ENCODE data around the gene MTERF4.

The MTERF4 gene

DNA sequence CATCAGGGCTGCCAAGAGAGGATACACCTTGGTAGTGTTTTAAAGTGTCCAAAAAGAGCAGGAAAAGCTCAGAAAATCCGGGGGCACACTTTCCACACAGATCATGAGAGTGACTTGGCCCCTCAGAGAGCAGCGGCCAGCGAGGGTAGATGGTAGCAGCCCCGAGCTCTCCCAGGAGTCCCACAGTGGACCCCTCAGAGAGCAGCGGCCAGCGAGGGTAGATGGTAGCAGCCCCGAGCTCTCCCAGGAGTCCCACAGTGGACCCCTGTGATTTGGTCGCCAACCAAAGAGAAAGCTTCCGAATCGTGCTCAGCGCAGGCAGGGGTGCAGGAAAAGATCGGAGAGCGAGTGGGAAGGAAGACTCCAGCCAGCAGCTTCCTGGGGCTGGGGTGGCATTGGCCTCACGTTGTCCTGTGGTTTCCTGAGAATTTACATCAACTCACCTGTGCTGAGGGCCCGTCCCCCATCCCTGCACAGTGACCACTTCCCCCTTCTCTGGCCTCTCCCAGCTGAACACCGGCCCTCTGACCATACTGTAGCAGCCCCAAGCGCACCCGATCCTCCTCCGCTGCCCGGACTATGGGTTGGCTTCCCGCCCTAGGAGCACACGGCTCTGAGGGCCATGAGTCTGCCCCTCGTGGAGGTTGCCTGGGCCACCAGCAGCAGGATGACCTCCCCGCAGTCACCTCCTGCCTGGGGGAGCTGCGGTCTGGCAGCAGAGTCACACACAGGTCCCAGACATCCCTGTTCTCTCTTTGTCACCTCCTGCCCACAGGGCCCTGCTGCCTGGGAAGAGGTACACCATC, 33.7 kb downstream of the MTERF4 start:
- no peak for DNase-seq

DNA sequence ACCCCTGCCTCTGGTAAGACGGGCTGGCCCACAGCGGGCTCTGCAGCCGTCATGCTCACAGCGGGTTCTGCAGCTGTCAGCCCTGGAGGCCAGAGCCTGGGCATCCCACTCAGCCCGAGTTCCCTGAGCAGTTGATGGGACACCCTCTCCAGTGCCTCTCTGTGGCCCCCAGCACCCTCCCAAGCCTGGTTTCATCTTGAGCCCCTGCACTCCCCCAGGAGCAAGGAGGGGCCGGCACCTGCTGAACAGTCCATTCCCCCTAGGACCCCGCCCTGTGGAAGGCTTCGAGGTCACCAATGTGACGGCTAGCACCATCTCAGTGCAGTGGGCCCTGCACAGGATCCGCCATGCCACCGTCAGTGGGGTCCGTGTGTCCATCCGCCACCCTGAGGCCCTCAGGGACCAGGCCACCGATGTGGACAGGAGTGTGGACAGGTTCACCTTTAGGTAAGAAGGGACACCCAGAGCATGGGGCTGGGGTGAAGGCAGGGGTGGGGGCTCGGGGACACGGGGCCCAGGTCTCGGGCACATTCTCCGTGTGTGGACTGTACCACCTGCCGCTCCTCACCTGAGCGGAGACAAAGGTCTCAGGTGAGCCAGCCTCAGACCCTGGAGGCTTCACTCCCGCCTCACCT, 34.5 kb downstream of the MTERF4 start:
- no peak for DNase-seq

DNA sequence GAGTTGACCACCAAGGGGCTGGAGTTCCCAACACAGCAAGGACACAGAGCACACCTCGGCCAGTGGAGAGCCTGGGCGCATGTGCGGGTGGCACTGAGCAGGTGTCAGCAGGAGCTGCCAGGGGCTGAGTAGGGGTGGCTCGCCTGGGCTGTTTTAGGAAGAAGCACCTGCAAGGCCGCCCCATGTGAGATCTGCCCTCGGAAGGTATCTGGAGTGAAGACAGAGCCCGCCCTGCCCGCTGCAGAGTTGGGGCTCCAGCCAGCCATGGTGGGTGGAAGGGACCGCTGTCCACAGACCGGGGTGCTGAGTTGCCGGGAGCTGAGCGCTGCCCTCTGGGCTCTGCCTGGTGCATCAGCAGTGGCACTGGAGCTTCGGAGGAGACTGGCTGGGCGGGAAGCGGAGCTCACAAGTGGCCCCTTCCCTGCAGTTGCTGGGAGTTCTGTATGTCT, 35.2 kb downstream of the MTERF4 start:
- no peak for DNase-seq

DNA sequence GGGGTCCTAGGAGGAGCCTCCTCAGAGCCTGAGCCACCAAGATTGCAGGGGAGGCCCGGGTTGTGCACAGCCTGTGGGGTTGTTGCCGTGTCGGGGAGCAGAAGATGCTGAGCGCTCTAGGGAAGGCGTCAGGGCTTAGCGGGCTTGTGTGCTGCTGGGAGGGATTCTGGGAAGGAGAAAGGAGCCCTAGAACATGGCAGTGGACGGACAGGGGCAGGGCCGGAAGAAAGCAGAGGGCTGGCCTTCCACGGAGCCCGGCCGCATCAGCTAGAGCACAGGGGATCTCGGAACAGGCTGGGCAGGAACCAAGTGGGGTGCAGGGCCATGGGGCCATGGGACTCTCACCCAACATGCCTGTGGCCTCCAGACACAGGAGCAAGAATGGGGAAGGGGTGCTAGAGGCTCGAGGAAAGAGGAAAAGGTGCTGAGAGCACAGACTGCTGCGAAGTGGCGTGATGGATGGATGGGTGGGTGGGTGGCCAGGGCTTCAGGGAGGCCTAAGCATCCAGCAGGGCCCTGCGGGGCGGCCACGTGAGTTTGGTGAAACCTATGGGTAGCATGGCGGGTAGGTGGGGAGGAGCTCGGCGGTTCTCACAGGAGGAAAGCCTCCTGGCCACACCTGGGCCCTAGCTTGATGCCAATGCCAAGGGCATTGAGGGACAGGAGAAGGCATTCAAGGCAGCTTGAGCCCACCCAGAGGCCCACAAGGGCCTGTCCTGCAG, 35.8 kb downstream of the MTERF4 start:
- DNase-seq, result no peak

DNA sequence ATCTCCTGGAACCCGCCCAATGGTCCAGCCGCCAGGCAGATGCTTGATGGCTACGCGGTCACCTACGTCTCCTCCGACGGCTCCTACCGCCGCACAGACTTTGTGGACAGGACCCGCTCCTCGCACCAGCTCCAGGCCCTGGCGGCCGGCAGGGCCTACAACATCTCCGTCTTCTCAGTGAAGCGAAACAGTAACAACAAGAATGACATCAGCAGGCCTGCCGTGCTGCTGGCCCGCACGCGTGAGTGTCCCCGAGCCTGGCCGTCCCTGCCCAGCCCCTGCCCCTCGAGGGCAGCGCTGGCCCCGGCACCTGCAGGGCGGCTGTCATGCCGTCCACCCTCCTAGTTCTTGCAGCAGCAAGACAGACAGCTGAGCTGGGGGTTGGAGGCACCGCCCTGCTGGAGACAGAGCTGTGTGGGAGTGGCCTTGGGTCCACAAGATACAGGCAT, 36.7 kb downstream of the MTERF4 start:
- DNase-seq, result no peak

DNA sequence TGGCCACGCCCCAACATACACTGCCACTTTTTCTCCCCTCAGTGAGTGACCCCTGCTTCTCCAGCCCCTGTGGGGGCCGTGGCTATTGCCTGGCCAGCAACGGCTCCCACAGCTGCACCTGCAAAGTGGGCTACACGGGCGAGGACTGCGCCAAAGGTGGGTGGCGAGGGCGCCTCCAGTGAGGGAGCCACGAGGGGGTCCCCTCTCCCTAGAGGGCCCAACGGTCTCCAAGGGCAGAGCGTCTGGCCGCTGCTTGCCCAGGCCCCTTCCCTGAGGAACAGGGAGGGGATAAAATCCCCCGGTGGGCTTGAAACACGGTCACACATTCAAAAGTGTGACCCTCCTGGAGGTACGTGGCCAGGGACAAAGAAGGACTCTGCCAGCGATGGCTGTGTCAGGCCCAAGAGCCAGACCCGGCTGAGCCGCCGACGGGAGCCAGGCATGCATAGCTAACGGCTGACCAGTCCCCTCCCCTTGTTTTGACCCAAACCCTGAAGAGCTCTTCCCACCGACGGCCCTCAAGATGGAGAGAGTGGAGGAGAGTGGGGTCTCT, 37.2 kb downstream of the MTERF4 start:
- no peak for DNase-seq

DNA sequence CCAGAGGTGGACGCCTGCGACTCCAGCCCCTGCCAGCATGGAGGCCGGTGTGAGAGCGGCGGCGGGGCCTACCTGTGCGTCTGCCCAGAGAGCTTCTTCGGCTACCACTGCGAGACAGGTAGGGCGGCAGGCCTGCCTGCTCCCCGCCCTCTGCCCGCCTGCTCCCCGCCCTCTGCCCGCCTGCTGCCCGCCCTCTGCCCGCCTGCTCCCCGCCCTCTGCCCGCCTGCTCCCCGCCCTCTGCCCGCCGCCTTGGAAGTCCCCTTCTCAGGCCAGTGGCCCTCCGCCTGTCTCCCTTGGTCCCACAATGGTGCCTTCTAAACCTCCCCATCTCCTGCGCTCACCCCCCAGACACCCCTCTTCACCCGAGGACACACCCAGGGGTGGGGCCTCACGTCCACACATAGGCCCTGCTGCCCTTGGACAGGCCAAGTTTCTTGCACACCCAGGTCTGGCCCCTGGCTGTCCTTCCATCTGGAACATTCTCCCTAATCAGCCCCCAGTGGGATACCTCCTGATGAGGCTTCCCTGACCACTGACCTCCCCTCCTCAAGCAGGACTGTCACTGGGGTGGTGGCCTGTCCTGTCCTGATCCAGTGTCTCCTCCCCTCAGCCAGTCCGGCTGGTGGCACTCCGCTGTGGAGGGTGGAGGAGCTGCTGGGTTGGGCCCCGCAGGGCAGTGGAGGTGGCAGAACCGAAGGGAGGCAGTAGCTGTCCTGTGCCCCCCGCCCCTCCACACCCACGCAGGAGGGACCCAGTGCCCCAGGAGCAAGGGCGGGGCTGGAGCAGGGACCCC, 37.9 kb downstream of the MTERF4 start:
- DNase-seq, result no peak

DNA sequence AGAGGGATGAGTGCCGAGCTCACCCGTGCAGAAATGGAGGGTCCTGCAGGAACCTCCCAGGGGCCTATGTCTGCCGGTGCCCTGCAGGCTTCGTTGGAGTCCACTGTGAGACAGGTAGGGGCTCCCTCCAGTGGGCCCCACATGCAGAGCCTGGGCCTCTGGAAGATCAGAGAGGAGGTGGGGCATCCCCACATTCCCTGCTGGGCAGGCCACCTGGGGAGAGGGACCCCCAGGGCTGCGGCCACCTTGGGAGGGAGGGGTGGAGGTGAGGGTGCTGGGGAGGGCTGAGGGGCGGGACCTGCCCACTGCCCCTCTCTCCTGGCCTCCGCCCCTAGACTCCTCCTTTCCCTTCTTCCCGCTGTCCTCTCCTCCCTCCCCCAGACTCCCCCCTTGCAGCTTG, 38.5 kb downstream of the MTERF4 start:
- DNase-seq, result no peak

DNA sequence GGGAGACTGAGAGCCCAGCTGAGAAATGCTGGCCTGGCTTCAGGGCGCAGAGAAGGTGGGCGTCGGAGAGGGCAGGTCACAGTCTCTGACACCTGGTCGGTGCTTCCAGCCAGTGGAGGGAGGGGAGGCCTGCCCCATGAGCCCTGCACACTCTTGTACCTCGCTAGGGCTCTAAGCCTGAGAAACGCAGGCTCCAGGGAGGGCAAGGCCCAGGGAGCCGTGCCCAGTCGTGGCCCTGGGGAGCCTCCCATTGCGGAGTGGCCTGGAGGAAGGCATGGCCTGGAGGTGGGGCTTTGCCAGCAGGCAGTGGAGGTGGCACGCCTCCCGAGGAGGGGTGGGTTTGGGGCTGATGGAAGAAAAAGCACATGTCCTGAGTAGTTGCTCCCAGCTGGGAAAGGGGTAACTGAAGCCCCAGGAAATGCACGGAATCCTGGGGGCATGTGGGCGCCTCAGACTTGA, 39.0 kb downstream of the MTERF4 start:
- no peak for DNase-seq

DNA sequence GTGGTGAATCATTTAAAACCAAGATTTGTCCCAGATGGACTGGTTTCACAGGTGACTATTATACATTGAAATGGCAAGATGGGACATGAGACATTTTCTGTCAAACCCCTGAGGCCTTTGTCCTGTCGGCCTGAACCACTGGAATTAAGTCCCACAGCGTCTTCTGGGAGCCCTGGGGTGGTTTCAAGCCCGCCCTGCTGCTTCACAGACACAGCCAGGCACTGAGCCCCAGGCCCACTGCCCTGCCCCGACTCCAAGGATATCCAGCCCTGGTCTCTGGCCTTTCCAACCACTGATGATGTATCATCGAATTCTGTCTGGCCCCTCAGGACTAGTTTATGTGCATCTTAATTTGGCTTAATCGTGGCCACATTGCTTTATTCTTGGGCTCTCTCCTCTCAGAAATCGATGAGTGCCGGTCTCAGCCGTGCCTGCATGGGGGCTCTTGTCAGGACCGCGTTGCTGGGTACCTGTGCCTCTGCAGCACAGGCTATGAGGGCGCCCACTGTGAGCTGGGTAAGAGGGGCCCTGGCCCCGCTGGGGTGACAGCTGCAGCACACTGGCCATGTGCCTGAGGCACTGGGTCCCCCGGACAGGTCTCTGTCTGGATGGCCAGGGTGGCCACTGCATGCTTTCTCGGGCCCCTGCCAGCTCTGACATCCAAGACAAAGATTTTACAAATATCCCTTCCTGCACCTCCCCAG, 39.5 kb downstream of the MTERF4 start:
- no peak for DNase-seq

DNA sequence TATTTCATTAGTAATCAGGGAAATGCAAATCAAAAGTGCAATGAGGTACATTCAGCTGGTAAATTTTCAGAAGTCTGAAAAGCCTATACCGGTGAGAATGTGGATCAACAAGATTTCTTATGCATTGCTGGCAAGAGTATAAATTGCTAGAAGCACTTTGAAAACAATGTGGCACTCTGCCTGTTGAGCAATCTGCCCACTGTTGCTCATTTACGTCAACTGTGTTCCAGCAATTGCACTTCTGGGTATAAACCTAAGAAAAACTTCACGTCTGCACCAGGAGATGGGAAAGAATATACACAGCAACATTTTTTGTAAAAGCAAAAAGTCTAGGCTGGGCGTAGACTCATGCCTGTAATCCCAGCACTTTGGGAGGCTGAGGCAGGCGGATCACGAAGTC, 40.8 kb downstream of the MTERF4 start:
- DNase-seq, result no peak

DNA sequence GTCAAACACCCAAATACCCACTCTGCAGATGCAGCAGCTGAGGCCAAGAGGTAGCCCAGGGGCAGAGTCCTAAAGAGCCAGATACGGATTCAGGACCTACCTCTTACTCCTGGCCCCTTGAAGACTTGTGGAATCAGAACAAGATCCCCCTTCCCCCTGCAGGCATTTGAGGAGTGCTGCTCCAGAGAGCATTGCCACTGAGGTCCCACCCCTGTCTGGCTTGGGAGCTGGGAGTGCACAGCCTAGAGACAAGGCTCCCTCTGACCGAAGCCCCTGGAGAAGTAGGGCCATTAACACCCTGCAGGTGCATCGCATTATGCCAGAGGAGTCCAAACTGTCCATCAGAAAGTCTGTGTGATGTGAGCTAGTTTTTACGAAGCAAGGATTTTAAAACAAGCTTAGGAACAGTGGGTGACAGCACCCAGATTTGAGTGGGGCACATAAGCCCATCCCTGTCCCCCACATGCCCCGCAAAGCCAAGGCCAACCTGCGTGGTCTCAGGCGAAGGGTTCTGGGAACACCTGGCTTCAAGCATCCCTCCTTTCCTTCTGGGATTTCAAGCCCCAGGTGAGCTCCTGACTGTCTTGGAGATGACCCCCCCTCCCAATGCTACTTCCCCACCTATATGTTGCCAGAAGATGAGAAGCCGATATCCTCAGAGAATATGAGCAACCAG, 48.4 kb downstream of the MTERF4 start:
- no peak for DNase-seq

DNA sequence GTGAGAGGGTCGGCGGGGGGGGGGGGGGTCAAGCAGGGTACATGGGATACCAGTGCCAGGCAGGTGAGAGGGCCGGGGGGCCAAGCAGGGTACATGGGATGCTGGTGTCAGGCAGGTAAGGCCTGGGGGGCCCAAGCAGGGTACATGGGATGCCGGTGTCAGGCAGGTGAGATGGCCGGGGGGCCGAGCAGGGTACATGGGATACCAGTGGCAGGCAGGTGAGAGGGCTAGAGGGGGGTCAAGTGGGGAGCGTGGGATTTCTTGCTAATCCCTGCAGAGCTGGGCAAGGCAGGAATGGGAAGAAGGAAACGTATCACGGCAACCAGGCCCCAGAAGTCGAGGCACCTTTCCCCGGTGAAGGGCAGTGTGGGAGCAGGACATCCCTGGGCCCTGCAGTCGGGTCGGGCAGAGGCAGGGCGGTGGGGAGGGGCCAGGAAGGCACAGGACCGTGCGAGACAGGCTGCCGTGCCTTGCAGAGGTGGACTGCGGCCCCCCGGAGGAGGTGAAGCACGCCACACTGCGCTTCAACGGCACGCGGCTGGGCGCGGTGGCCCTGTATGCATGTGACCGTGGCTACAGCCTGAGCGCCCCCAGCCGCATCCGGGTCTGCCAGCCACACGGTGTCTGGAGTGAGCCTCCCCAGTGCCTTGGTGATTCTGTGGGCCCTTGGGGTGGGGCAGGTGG, 49.3 kb downstream of the MTERF4 start:
- no peak for DNase-seq

DNA sequence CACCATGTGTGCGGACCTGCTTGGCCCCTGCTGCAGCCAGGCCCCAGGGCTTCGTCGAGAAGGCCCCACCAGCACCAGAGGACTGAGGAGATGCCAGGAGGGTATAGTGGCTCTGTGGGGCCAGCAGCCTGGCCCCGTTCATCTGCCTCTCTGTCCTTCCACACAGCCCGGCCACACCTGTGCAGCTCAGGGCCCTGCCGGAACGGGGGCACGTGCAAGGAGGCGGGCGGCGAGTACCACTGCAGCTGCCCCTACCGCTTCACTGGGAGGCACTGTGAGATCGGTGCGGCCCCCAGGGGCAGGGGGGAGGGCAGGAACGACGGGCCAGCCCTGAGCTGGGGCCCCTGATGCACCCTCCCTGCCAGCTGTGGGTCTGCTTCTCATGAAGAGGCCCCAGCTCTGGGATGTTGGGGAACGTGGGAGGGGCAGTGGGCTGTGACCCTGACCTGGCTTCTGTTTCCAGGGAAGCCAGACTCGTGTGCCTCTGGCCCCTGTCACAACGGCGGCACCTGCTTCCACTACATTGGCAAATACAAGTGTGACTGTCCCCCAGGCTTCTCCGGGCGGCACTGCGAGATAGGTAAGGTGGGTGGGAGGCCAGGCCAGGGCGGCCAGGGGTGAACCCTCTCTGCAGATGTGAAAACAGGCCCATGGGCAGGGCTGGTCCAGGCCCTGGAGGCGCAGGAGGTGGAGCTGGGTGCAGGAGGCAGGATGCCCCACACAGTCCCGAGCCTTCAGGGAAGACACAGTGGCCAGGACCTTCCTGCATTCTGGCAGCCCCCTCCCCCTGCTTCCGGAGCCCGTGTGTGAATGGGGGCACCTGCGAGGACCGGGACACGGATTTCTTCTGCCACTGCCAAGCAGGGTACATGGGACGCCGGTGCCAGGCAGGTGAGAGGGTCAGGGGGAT, 50.3 kb downstream of the MTERF4 start:
- no peak for DNase-seq

DNA sequence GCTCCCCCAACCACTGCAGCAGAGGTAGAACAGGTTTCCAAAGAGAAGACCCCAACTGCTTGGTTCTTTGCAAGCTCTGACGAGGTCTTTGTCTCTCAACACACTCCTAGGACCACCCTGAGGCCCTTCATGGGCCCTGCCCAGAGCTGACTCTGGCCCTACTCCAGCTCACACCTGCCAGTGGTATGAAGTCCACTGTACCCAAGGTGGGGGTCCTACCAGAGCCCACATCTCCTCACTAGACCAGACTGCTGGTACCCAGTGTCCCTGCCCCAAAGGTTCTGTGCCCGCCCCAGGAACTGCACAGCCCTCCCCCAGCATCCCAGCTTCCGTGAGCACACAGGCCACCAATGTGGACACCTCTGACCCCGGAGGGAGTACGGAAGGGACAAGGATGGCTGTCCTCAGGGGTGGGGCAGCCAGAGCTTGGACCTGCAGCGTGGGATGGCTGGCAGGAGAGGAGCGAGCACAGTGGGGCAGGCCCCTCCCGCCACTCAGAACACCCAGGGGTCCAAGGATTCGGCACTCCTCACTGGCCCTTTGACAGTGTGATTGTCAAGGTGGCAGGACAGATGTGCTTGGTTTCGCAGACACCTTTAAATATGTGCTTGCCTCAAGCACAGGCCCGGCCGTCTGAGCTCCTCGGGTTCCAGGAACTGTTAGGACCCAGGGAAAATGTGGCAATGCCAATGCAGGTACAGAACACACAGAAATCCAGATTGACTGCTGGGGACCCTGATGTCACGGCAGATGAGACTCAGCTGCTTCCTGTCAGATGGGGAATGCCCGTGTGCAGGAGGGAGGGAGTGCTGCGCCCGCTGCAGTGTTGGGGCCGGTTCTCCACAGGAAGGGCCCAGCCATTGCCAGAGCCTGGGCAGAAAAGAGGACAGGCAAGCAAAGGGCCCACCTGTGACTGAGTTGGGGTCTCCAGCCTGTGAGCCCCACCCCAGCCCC, 51.2 kb downstream of the MTERF4 start:
- no peak for DNase-seq

DNA sequence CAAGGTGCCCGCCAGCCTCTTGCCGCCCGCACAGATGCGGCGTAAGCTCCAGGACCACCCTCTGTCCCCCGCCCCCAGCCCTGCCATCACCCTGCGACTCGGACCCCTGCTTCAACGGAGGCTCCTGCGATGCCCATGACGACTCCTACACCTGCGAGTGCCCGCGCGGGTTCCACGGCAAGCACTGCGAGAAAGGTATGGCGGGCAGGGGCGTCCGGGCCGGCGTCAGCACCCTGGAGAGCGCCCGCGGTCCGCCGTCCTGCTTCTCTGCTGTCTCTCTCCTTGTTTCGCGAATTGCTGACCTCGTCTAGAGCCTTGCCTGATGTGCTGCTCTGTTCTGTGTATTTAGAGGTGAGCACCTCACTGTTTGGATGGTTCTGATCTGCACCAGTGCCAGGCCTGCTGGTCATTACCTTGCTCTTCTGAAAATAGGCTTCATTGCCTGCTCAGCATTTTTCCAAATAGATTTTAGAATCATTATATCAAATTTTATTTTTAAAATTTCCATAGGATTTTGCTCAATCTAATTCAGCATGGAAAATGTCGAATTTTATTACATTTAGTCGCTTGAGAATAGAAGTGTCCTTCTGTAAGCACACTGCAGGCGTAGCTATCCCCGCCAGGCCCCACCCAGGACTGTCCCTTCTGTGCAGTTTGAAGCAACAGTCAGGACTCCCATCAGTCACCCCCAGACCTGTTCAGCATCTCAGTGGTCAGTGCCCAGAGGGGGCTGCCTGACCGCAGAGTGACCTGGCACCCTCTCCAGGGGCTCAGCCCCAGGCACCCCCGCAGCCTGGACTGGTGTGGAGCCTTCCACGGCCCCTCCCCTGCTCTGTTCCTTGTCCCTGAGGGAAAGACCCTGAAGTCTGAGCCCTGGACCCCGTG, 52.1 kb downstream of the MTERF4 start:
- DNase-seq, result no peak

DNA sequence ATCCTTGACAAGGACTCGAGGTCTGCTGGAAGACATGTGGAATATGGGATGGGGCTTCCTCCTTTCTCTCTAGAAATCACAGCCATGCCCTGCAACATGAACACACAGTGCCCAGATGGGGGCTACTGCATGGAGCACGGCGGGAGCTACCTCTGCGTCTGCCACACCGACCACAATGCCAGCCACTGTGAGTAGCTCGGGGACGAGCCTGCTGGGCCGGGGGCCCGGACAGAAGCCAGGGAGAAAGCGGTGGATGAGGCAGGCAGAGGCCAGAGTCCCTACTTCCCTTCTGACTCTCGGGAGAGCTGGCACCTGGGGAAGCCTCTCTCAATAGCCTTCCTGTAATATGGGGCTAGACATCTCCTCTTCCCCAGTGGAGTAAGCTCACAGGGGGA, 53.1 kb downstream of the MTERF4 start:
- DNase-seq, result no peak
